Prostate gland (tissue), 2 donors: ENCODE measurements around the gene TBC1D21. TPM values are rescaled to one million over a fixed set of nuclear protein-coding genes. Genes with fewer than 3 reads are reported as not detected.

Experiments
- DNase-seq: peaks from one replicate; pipeline ENCODE4 v3.0.0-alpha.2; 2019; ENCODE audit warnings: low spot score
- H3K27ac ChIP-seq, 2 donors: fragments of 200-600 bp; sonication (generic); 2 replicates each; pipeline ENCODE4 v1.5.1; 2017 to 2019
- H3K27me3 ChIP-seq: fragments of 200-600 bp; sonication (generic); replicated peaks from 2 replicates; pipeline ENCODE4 v1.5.1; 2019; ENCODE audit not compliant: insufficient read depth
- H3K36me3 ChIP-seq, 2 donors: fragments of 200-600 bp; sonication (generic); 1 replicate in 1 of 2; 2 replicates in 1 of 2; pipeline versions ENCODE4 v1.5.1 to v1.8.1; 2017 to 2019
- H3K4me1 ChIP-seq: fragments of 200-600 bp; sonication (generic); replicated peaks from 2 replicates; pipeline ENCODE4 v1.5.1; 2019
- H3K4me3 ChIP-seq, 2 donors: fragments of 200-600 bp; sonication (generic); 2 replicates each; pipeline ENCODE4 v1.5.1; 2017 to 2019
- H3K9me3 ChIP-seq: fragments of 200-600 bp; sonication (generic); 2 replicates; pipeline ENCODE4 v1.5.1; 2017
- CTCF ChIP-seq, 4 experiments: fragments of 200-600 bp in 2 of 4; fragments of 450-650 bp in 2 of 4; sonication (generic) in 2 of 4; IDR thresholded peaks; 1 replicate in 3 of 4; 2 replicates in 1 of 4; pipeline ENCODE4 v1.5.1; 2016 to 2019; ENCODE audit warnings: antibody characterized with exemption in 4 of 4, mild to moderate bottlenecking in 2 of 4, moderate library complexity in 2 of 4
- POLR2A ChIP-seq: fragments of 450-650 bp; IDR thresholded peaks from one replicate; pipeline ENCODE4 v1.6.1; 2016; ENCODE audit warnings: antibody characterized with exemption, mild to moderate bottlenecking
- POLR2AphosphoS5 ChIP-seq: sonication (generic); formaldehyde crosslinking; IDR thresholded peaks from one replicate; pipeline ENCODE4 v1.6.1; 2017; ENCODE audit warnings: antibody characterized with exemption
- WGBS: methylation state at CpG from one replicate; pipeline ENCODE4 v1.1.5; 2018; 5-methylcytosine and 5-hydroxymethylcytosine counted together
- intact Hi-C: fragments of 100-400 bp; cut with DNase I; formaldehyde crosslinking; loops from one replicate; pipeline ENCODE4 v1.14.2; 2022
- total RNA-seq, 2 donors: library from RNA; depleted of rRNA; stranded (reverse); fragments of >200 nt; gene quantifications; one replicate each; pipeline ENCODE4 v1.1.0, GENCODE V29; 2016

Gene TBC1D21
- total RNA-seq, 2 donors from 2014 or later = 1.4 TPM; not detected in 1

- Histone ChIP-seq H3K9me3 (no peaks in the 10 kb centered on the region), H3K4me3 (no peak overlapping the region), H3K27me3 (no peaks in the 10 kb centered on the region), H3K36me3 (no peaks in the 10 kb centered on the region), H3K27ac (no peak overlapping the region), H3K4me1 (no peaks in the 10 kb centered on the region)
- 68% methylated on average over 7 of the region's 7 CpGs for WGBS
- no peak for DNase-seq
- intact Hi-C loops = no loop called here
- no peak for TF ChIP-seq POLR2A
- TF ChIP-seq CTCF (IDR thresholded peaks at IDR 0.05) = no peak
- TF ChIP-seq POLR2AphosphoS5 = no peak
Measured at GRCh38 chr15:73910522-73911303, 37.3 kb downstream of the TBC1D21 start.

GRCh38 chr15:73912030-73912596, 38.7 kb downstream of the TBC1D21 start:
- Histone ChIP-seq H3K4me1 (no peaks in the 10 kb centered on the region), H3K27me3 (no peaks in the 10 kb centered on the region), H3K9me3 (no peaks in the 10 kb centered on the region), H3K36me3 (no peaks in the 10 kb centered on the region), H3K27ac (no peak overlapping the region), H3K4me3 (no peak overlapping the region)
- 82% methylated on average over 7 of the region's 7 CpGs for WGBS
- no peak for DNase-seq
- intact Hi-C loops = no loop called here
- no peak for TF ChIP-seq POLR2AphosphoS5

DNA sequence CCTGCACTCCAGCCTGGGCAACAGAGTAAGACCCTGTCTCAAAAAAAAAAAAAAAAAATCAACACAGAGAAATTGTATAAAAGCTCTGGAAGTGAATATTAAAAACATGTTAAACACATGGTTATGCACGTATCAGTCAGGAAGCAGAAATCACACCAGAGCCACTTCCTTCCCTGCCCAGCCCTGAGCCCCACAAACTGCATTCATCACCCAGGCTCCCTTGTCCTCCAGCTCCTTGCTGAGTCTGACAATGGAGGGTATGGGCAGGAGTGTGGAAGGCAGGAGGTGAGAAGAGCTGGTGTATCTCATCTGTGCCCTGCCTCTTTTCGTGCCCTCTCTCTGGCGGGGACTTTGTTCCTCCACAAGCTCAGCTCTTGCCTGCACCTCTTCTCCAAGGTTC, 40.8 kb downstream of the TBC1D21 start:
- DNase-seq = no peak
- Histone ChIP-seq H3K27ac (no peak overlapping the region), H3K4me3 (no peak overlapping the region), H3K4me1 (no peaks in the 10 kb centered on the region), H3K9me3 (no peaks in the 10 kb centered on the region), H3K36me3 (no peaks in the 10 kb centered on the region), H3K27me3 (no peaks in the 10 kb centered on the region)
- WGBS = 85% methylated on average over 3 of the region's 3 CpGs
- intact Hi-C loops = no loop called here
- TF ChIP-seq CTCF (IDR thresholded peaks at IDR 0.05) = no peak
- no peak for TF ChIP-seq POLR2AphosphoS5
- no peak for TF ChIP-seq POLR2A

DNA sequence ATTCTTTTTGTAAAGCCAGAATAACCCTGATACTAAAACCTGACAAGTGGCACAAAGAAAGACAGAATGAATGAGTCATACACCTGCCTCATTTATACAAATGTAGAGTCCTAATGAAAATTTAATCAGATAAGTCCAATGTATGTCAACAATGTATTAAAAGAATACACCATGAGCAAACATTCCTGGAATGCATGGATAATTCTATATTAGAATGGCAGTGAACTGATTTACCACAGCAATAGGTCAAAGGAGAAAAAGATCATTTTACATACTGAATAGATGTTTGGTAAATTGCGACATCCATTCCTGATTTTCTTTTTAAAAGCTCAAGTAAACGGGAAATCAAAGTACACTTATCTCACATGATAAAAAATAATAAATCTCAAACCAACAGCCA, 41.7 kb downstream of the TBC1D21 start:
- H3K4me1 ChIP-seq = no peaks in the 10 kb centered on the region
- intact Hi-C loops = no loop called here
- H3K27ac ChIP-seq = no peak overlapping the region
- H3K27me3 ChIP-seq = no peaks in the 10 kb centered on the region
- no peaks in the 10 kb centered on the region for H3K9me3 ChIP-seq
- H3K36me3 ChIP-seq = no peaks in the 10 kb centered on the region
- H3K4me3 ChIP-seq = no peak overlapping the region
- DNase-seq = no peak
- WGBS = 47% methylated on average over 2 of the region's 2 CpGs
- no peak for TF ChIP-seq POLR2A
- no peak for TF ChIP-seq CTCF (IDR thresholded peaks at IDR 0.05)
- TF ChIP-seq POLR2AphosphoS5 = no peak

- Histone ChIP-seq H3K4me3 (no peak overlapping the region), H3K9me3 (no peaks in the 10 kb centered on the region), H3K27me3 (no peaks in the 10 kb centered on the region), H3K4me1 (peaks cover 3% of the 10 kb centered on the region), H3K27ac (no peak overlapping the region), H3K36me3 (no peaks in the 10 kb centered on the region)
- intact Hi-C loops = no loop called here
- no peak for DNase-seq
- 85% methylated on average over 3 of the region's 3 CpGs for WGBS
- no peak for TF ChIP-seq CTCF (IDR thresholded peaks at IDR 0.05)
- no peak for TF ChIP-seq POLR2A
- no peak for TF ChIP-seq POLR2AphosphoS5
Measured at GRCh38 chr15:73918784-73919183, 45.4 kb downstream of the TBC1D21 start.
